ENCODE data around the gene TTC36. TPM values are rescaled to one million over a fixed set of nuclear protein-coding genes. Genes with fewer than 3 reads are reported as not detected.

The TTC36 gene
- total and polyA plus RNA-seq, 10 of the 15 experiments (the other 5 are each of a cell fraction or from before 2014, with no cell fraction given): 0.28 to 0.78 (median 0.59) TPM; not detected in 7

DNA sequence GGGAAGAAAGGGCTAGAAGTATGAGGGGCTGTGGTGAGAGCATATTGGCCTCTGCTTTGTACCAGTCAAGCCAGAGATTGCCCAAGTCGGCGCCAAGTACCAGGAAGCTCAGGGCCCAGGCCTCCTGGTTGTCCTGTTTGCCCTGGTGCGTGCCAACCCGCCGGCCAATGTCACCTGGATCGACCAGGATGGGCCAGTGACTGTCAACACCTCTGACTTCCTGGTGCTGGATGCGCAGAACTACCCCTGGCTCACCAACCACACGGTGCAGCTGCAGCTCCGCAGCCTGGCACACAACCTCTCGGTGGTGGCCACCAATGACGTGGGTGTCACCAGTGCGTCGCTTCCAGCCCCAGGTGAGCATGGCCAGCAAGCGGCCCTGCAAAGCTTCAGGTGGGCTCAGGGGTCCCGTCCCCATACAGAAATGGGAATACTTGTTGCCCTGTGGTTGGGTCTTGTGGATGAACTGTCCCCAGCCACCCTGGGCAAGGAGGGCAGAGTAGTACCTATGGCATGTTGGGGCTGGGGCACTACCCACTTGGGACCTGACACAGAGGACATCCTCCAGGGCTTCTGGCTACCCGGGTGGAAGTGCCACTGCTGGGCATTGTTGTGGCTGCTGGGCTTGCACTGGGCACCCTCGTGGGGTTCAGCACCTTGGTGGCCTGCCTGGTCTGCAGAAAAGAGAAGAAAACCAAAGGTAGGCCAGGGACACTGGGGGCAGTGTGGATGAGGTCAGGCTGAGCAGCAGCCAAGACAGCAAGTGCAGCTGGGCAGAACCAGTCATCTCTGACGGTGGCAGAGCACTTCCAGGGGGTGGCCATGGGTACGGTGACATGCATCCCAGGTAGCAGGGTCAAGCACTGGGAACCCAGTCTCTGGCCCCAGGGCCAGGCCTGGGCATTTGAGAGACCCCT is 5.8 kb downstream of the TTC36 start:
- TF ChIP-seq, protein P1, sequence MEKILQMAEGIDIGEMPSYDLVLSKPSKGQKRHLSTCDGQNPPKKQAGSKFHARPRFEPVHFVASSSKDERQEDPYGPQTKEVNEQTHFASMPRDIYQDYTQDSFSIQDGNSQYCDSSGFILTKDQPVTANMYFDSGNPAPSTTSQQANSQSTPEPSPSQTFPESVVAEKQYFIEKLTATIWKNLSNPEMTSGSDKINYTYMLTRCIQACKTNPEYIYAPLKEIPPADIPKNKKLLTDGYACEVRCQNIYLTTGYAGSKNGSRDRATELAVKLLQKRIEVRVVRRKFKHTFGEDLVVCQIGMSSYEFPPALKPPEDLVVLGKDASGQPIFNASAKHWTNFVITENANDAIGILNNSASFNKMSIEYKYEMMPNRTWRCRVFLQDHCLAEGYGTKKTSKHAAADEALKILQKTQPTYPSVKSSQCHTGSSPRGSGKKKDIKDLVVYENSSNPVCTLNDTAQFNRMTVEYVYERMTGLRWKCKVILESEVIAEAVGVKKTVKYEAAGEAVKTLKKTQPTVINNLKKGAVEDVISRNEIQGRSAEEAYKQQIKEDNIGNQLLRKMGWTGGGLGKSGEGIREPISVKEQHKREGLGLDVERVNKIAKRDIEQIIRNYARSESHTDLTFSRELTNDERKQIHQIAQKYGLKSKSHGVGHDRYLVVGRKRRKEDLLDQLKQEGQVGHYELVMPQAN (conservative IDR thresholded peaks at IDR 0.05): no peak
- no peak for TF ChIP-seq CHD2 (IDR thresholded peaks at IDR 0.05; ENCODE audit: borderline replicate concordance, low read depth, low read length)
- Histone ChIP-seq H3K27ac (ENCODE audit: control insufficient read depth, insufficient read depth) (no peak overlapping the region), H3K4me1 (ENCODE audit: control insufficient read depth, insufficient read depth, low read length) (0 out of 2 replicates have a peak, but pooled peaks cover 3% of the 10 kb centered on the region), H3K27me3 (replicated peaks in 1 of 2; ENCODE audit: control insufficient read depth in 2 of 2, insufficient read depth in 2 of 2, low read length in 1 of 2) (no peaks in the 10 kb centered on the region), H3K4me3 (no peak overlapping the region), H3K4me2 (ENCODE audit: control insufficient read depth, insufficient read depth) (no peak overlapping the region), H3K79me2 (ENCODE audit: control insufficient read depth, insufficient read depth, low read length) (no peaks in the 10 kb centered on the region), H3K36me3 (ENCODE audit: control insufficient read depth in 2 of 2, insufficient read depth in 2 of 2, low read length in 1 of 2) (no peaks in the 10 kb centered on the region), H2AFZ (ENCODE audit: control insufficient read depth, low read depth, low read length) (no peak overlapping the region), H3K9ac (ENCODE audit: control insufficient read depth, insufficient read depth, low read length) (no peak overlapping the region), H3K9me3 (replicated peaks; ENCODE audit: control insufficient read depth, insufficient read depth, low read length) (no peaks in the 10 kb centered on the region), H4K20me1 (ENCODE audit: control insufficient read depth, insufficient read depth) (no peaks in the 10 kb centered on the region; the same call in 1 of the 2 replicates)
- SMC1A ChIA-PET (ENCODE audit: uncharacterized antibody, unreplicated experiment): no interaction called here
- intact Hi-C loops (cut with micrococcal nuclease; ENCODE audit: unreplicated experiment): loop anchor here (5.0 kb wide), 1 partner anchor 34 kb away; the partner anchor contains the start of gene IFT46
- in situ Hi-C loops (cut with MboI): no loop called here
- POLR2A ChIA-PET: interaction anchor here (0.6 kb wide), 1 partner anchor 19 kb away, joined by 3 read pairs; no protein-coding TSS in a partner anchor
- BruUV-seq (replicated peaks): no TSS peak
- no peak for DNase-seq (ENCODE audit: low read depth, low spot score)
- FAIRE-seq: no peak
- no peak for ATAC-seq
- 84% methylated on average over 19 of the region's 19 CpGs for WGBS (ENCODE audit: insufficient coverage, insufficient replicate concordance, low lambda C conversion rate, missing lambda C conversion rate)
- RAD21 ChIA-PET (ENCODE audit: unreplicated experiment): no interaction called here
- CTCF ChIA-PET: no interaction called here

All from GM12878 (cell line).